NT2/D1 (cell line): Measurements from ENCODE around the gene ZFYVE19.

Experiments used
- DNase-seq: peaks from one replicate; pipeline ENCODE4 v3.0.0-alpha.2; 2011; ENCODE audit warnings: low read depth, low spot score
- H3K27me3 ChIP-seq: 2 replicates; pipeline ENCODE4 v1.6.0; 2011; ENCODE audit warnings: mild to moderate bottlenecking; ENCODE audit not compliant: insufficient read length, insufficient read depth
- H3K36me3 ChIP-seq: 2 replicates; pipeline ENCODE4 v1.6.1; 2011; ENCODE audit warnings: mild to moderate bottlenecking, low read length, mixed read lengths; ENCODE audit not compliant: insufficient read depth, insufficient read length
- H3K4me1 ChIP-seq: 2 replicates; pipeline ENCODE4 v1.5.1; 2011; ENCODE audit not compliant: insufficient read depth, insufficient read length
- H3K4me3 ChIP-seq: 2 replicates; pipeline ENCODE4 v1.5.1; 2011; ENCODE audit warnings: low read depth; ENCODE audit not compliant: insufficient read length
- H3K9ac ChIP-seq: 2 replicates; pipeline ENCODE4 v1.6.0; 2011; ENCODE audit warnings: low read depth; ENCODE audit not compliant: insufficient read length
- H3K9me3 ChIP-seq: 2 replicates; pipeline ENCODE4 v1.5.1; 2011; ENCODE audit warnings: mild to moderate bottlenecking, low read length; ENCODE audit not compliant: insufficient read depth
- SUZ12 ChIP-seq: IDR thresholded peaks from 2 replicates; pipeline ENCODE4 v1.6.1; 2011; ENCODE audit not compliant: insufficient read length, insufficient read depth; ENCODE audit errors: extremely low read depth
- YY1 ChIP-seq: IDR thresholded peaks from 2 replicates; pipeline ENCODE4 v1.6.1; 2011; ENCODE audit not compliant: insufficient read length, insufficient read depth
- ZNF274 ChIP-seq: IDR thresholded peaks from 2 replicates; pipeline ENCODE4 v1.6.1; 2011; ENCODE audit warnings: mild to moderate bottlenecking, low read depth, low read length

The ZFYVE19 gene

DNA sequence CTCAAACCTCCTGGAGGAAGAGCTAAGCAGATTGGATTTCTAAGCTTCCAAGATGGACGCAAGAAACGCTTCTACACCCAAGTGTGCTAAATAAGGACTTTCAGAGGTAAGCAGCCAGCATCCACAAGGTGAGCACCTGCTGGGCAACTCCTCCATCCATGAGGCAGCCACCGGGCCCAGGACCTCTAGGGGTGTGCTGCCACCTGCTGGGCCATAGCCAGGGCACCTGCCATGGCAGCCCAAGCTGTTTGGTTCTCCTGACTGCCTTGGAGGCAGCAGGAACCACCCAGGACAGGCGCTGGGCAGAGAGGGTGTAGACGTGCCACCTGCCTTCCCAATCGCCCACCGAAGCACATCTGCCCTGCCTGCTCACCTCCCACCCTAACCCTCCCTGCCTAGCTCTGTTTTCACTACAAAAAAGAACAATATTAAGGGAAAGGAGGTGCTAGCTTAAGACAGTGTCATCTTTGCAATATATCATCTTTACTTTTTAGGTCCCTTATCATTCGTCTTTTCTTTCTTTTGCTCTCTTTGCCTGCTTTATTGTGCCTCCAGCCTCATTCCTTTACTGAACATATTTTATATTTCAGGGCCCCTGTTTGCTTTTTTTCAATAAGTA is 24.2 kb upstream of the ZFYVE19 start:
- Histone ChIP-seq H3K36me3 (peaks cover 21% of the 10 kb centered on the region), H3K9ac (no peak overlapping the region), H3K9me3 (no peaks in the 10 kb centered on the region), H3K4me1 (no peaks in the 10 kb centered on the region), H3K27me3 (no peaks in the 10 kb centered on the region), H3K4me3 (no peak overlapping the region)
- TF ChIP-seq SUZ12 (no peak), YY1 (no peak), ZNF274 (no peak)
- no peak for DNase-seq

DNA sequence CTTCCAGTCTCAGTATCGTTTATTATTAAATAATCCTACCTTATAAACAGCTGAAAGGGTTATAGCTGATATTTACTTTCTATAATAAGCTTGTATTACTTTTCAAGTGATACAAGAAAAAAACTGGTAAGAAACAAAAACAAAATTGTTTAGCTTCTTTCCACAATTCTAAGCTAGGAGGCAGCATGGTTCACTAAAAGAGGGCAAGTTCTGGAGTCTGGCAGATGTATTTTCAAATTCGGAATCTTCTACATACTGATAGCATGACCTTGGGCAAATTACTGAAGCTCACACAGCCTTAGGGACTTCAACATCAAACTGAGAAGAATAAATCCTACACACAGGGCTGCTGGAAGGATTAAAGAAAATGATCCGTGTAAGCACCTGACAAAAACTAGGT is 21.7 kb upstream of the ZFYVE19 start:
- Histone ChIP-seq H3K27me3 (no peaks in the 10 kb centered on the region), H3K36me3 (peaks cover under 1% of the 10 kb centered on the region), H3K9ac (no peak overlapping the region), H3K9me3 (no peaks in the 10 kb centered on the region), H3K4me3 (no peak overlapping the region), H3K4me1 (no peaks in the 10 kb centered on the region)
- no peak for DNase-seq
- no peak for TF ChIP-seq YY1
- TF ChIP-seq ZNF274: no peak
- no peak for TF ChIP-seq SUZ12

DNA sequence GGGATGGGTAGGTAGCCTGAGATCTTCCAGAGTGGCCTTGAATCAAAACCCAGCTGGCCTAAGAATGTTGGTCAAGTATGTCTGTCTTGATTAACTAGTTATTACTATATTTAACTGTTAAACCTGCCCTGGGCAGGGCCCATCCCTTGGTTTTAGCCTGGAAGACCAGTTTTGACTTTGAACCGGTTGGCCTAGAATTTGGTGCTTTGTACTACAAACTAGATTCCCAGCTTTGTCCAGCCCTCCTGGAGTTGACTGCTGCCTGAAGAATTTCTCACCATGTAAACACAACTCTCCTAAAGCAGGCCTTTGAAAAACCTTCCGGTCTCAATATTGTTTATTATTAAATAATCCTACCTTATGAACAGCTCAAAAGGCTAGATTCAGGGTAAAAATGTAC is 21.1 kb upstream of the ZFYVE19 start:
- Histone ChIP-seq H3K9ac (no peak overlapping the region), H3K4me1 (no peaks in the 10 kb centered on the region), H3K9me3 (no peaks in the 10 kb centered on the region), H3K4me3 (no peak overlapping the region), H3K27me3 (no peaks in the 10 kb centered on the region), H3K36me3 (no peaks in the 10 kb centered on the region)
- DNase-seq: no peak
- TF ChIP-seq SUZ12 (no peak), YY1 (no peak), ZNF274 (no peak)

DNA sequence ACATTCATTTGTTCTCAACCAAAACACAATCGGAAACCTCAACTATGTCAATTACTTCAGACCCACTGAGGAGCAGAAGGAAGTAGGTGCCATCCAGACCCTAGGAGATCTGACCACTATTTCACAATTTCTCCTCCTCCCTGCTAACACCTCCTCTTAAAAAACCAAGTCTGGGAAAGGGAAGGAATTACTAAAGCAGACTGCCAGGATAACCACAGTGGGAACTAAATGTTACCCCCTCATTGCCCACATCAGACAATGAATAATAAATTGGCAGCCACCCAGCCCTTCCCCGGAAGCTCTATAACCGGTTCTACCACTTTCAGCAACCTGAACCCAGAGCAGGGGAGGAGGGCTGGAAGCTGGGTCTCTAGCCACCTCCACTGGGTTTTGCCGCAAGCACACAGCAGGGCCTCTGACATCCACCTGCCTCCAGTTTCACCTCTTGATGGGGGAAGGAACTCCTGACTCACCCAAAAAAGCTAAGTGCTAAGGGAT is 19.5 kb upstream of the ZFYVE19 start:
- no peak for DNase-seq
- Histone ChIP-seq H3K4me1 (no peaks in the 10 kb centered on the region), H3K4me3 (no peak overlapping the region), H3K9ac (no peak overlapping the region), H3K27me3 (no peaks in the 10 kb centered on the region), H3K9me3 (no peaks in the 10 kb centered on the region), H3K36me3 (peaks cover 7% of the 10 kb centered on the region)
- TF ChIP-seq SUZ12 (no peak), YY1 (no peak), ZNF274 (no peak)

DNA sequence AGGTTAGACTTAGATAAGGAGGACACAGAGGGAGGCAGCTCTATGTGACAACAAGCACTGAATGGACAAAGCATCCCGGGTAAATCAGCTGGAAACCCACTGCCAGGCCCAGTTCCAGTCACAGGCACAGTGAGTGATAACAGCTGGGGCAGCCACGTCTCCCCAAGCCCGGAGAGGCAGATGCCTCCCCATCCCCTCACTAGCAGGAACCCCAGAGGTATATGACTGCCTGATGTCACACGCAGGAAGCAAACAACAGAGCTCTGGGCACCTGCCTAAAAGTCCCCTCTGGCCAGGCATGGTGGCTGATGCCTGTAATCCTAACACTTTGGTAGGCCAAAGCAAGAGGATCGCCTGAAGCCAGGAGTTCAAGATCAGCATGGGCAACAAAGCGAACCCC is 18.9 kb upstream of the ZFYVE19 start:
- DNase-seq: no peak
- TF ChIP-seq YY1: no peak
- TF ChIP-seq ZNF274: no peak
- no peak for TF ChIP-seq SUZ12
- Histone ChIP-seq H3K4me3 (no peak overlapping the region), H3K4me1 (no peaks in the 10 kb centered on the region), H3K9ac (no peak overlapping the region), H3K27me3 (no peaks in the 10 kb centered on the region), H3K36me3 (peaks cover 7% of the 10 kb centered on the region), H3K9me3 (no peaks in the 10 kb centered on the region)

DNA sequence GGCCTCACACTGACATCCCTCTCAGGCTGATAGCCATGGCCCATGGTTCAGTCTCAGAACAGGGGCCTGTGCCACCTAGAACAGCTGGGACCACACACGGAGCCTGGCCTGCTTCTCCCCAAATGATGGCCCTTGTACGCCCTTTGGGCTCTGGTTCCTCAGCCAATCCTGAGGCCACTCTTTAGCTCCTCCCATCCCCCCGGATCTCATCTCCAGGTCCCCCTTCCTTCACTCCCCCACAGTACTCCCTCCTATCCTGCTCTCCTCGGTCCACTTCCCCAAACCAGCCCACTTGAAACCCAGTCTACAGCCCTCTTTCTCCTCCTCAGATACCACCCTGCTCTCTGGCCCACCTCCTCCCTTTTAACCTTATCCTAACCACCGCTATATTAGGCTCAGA is 17.8 kb upstream of the ZFYVE19 start:
- no peak for DNase-seq
- H3K9ac ChIP-seq: no peak overlapping the region
- H3K4me1 ChIP-seq: peaks cover 2% of the 10 kb centered on the region
- H3K27me3 ChIP-seq: no peaks in the 10 kb centered on the region
- H3K9me3 ChIP-seq: no peaks in the 10 kb centered on the region
- peaks cover 7% of the 10 kb centered on the region for H3K36me3 ChIP-seq
- no peak overlapping the region for H3K4me3 ChIP-seq
- TF ChIP-seq YY1: no peak
- TF ChIP-seq SUZ12: no peak
- no peak for TF ChIP-seq ZNF274

DNA sequence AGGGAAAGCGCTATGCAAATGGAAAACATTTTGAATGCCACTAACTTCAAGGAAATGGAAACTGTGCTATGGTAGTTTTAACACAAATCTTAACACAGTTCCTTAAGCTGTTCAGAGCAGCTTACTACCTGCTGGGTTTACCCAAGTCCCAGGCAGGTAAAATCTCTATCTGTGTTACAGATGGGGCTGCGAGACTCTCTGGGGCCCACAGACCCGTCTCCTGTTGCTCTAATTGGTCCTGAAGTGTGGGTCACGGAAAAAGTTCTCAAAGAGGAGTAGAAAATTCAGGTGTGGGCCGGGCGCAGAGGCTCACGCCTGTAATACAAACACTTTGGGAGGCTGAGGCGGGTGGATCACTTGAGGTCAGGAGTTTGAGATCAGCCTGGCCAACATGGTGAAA is 16.9 kb upstream of the ZFYVE19 start:
- Histone ChIP-seq H3K9ac (no peak overlapping the region), H3K27me3 (no peaks in the 10 kb centered on the region), H3K9me3 (no peaks in the 10 kb centered on the region), H3K4me1 (peaks cover 2% of the 10 kb centered on the region), H3K36me3 (peaks cover 7% of the 10 kb centered on the region), H3K4me3 (no peak overlapping the region)
- DNase-seq: no peak
- TF ChIP-seq SUZ12: no peak
- TF ChIP-seq YY1: no peak
- TF ChIP-seq ZNF274: no peak

DNA sequence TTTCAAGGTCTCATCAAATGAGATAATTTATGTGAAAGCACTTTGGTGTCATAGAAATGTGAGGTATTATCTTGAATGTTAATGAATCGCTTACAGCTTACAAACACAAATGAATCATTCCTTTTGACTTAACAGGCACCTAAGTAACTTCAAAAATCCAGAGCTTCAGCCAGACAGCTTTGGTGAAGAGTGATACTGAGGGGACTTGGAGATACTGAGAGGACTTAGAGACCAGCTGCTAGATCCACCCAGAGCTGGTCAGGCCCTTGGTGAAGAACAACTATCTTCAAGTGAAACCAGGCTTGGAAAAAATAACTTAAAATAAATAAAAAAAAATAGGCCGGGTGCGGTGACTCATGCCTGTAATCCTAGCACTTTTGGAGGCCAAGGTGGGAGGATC is 16.2 kb upstream of the ZFYVE19 start:
- H3K9ac ChIP-seq: no peak overlapping the region
- DNase-seq: no peak
- H3K9me3 ChIP-seq: no peaks in the 10 kb centered on the region
- H3K36me3 ChIP-seq: peaks cover 7% of the 10 kb centered on the region
- H3K4me1 ChIP-seq: peaks cover 2% of the 10 kb centered on the region
- no peak for TF ChIP-seq ZNF274
- no peak for TF ChIP-seq SUZ12
- TF ChIP-seq YY1: no peak
- no peaks in the 10 kb centered on the region for H3K27me3 ChIP-seq
- no peak overlapping the region for H3K4me3 ChIP-seq
